ENCODE results near the gene SIL1.
"Not testable (repeated sequence)": the region's sequence is repeated elsewhere in the genome, so short reads cannot be mapped to it uniquely, and the experiment has no call there.

Gene SIL1

DNA sequence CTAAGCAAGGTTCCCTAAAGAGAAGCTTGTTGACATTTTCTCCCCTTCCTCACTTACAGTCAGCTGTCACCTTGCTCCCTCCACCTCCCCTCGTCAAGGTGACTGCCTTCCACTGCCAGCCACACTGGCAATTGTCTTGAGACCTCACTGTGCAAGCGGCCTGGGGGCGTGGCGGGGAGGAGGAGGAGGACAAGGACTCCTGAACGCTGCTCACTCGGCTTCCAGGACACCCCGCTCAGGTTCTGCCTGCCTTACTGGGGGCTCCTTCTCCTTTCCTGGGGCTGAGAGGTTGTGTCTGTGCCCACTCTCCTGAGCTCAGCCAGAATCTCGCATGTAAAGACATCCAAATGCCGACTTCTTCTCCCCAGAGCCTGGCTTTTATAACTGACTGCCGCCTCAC is 262.7 kb downstream of the SIL1 start:
- no peak for DNase-seq

- no peak for DNase-seq
These were observed 263.2 kb downstream of the SIL1 start for GRCh38 chr5:138934971-138935370.

DNA sequence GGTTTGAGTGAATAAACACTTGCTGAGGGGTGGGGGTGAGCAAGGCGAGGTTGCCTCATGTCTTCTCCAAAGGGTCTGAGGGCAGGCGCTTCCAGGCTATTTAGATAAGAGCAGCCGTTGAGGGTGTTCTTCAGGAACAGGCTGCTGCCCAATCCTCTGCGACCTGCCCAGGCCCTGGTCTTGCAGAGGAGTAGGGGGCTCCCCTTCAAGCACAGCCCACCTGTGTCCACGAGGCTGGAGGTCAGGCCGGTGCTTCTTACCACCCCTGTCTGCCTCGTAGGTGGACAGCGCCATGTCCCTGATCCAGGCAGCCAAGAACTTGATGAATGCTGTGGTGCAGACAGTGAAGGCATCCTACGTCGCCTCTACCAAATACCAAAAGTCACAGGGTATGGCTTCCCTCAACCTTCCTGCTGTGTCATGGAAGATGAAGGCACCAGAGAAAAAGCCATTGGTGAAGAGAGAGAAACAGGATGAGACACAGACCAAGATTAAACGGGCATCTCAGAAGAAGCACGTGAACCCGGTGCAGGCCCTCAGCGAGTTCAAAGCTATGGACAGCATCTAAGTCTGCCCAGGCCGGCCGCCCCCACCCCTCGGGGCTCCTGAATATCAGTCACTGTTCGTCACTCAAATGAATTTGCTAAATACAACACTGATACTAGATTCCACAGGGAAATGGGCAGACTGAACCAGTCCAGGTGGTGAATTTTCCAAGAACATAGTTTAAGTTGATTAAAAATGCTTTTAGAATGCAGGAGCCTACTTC is 264.5 kb downstream of the SIL1 start:
- DNase-seq, result no peak

GRCh38 chr5:138932171-138932810 is 265.9 kb downstream of the SIL1 start:
- no peak for DNase-seq

- DNase-seq, result no peak
These were observed 267.6 kb downstream of the SIL1 start for GRCh38 chr5:138930371-138931097.

DNA sequence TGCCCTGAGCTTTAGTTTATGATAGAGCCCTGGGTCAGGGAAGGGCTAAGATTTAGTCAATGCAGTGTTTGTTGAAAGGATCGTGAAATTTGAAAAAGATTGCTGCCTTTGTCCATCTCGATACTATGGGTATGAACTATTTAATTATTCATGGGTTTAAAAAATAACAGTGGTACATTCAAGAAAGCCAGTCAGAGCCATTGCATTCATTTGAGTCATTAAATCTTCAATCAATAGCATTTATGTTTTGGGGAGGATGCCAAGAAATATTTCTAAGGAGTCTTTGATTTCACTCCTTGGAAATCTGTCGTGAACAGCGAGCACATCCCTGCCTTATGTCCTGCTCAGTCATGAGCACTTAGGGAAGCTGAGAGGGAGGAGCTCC is 268.6 kb downstream of the SIL1 start:
- no peak for DNase-seq

DNA sequence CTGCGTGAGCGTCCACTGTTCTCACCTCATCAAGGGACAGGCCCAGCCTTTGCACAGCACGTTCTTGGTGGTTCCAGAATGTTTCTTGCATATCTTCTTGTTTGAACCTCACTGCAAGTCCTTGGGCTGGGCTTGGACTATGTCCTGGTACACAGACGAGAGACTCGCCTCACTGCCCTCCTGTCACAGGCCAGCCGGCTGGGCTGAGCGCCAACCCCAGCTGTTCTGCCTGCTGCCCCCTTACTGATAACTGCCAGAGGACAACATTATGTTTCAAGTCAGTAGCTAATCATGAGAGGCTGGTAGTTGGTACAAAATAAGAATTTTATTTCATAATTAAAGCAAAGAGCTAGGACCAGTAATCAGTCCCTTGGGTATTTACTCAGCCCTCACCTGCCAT is 270.2 kb downstream of the SIL1 start:
- DNase-seq, result no peak

DNA sequence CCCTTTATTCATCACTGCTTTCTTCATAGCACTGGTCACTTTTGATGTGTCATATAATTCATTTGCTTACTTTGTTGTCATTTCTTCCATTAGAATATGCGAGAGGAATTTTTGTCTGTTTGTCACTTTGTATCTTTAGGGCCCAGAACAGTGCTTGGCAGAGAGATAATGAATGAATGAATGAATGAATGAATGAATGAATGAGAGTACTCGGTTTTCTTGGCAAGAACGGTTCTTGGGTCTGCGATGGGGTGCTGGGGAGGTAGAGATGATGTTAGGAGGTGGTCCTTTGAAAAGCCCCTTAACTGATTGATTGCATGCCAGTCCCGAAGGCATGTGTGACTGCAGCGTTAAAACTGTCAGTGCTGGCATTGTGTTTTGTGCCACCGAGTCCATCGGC is 270.6 kb downstream of the SIL1 start:
- no peak for DNase-seq

GRCh38 chr5:138926688-138927448 is 271.3 kb downstream of the SIL1 start:
- DNase-seq, result no peak

DNA sequence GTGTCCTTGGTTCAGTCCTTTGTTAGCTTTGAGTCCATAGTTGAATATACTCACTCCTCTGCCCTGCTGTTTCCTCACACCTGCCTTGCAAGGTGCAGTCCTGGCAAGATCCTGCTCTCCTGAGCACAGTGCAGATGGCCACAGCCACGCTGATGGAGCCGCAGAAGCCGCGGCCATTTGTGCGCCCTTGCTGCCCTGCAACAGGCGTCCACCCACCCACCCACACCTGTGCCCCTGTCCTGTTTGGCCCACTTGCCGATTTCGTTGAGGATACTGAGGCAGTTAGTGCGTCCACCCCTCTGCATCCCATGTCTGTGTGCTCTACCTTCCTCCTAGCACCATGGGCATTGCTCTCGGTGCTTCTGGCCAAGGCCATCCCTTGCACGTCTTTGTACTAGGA is 271.9 kb downstream of the SIL1 start:
- no peak for DNase-seq

GRCh38 chr5:138925090-138925635 is 273.0 kb downstream of the SIL1 start:
- no peak for DNase-seq

- DNase-seq, result no peak
These were observed 275.7 kb downstream of the SIL1 start for GRCh38 chr5:138922494-138922893.

GRCh38 chr5:138921362-138921761 is 276.8 kb downstream of the SIL1 start:
- not testable (repeated sequence) for DNase-seq

- no peak for DNase-seq
These were observed 278.0 kb downstream of the SIL1 start for GRCh38 chr5:138920181-138920580.

DNA sequence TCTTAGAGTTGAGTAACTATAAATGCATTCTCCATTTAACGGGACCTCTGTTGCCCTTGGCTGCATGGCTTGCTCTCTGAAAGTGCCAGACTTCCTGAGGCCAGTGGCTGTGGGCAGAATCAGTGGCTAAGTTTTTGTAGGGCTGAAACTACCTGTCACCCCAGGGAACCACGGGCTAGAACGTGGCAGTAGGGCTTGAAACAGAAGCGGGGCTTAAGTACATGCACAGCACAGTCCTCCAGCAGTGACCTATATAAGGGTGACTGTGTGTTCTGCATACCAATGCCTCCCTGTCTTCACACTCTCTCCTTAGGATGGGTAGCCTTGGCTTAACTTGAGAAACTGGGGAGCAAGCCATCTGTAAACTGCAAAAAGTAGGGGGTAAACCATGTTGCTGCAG is 279.5 kb downstream of the SIL1 start:
- no peak for DNase-seq

DNA sequence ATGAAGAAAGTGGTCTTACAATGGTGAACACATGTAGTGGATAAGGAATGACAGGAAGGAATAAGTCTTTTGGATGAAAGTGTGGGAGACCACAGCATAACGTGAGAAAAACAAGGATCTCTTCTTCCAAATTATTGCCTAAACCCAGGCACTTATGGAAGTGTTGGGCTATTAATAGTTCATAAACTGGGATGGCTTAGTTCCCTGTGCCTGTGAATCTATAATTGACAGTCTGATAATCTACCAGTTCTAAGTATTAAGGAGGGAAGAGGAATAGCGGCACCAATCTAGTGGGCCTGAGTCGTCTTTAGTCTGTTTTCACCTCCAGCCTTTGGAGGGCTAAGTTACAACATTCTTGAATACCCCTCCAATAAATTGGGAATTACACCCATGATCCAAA is 283.8 kb downstream of the SIL1 start:
- DNase-seq, result no peak

DNA sequence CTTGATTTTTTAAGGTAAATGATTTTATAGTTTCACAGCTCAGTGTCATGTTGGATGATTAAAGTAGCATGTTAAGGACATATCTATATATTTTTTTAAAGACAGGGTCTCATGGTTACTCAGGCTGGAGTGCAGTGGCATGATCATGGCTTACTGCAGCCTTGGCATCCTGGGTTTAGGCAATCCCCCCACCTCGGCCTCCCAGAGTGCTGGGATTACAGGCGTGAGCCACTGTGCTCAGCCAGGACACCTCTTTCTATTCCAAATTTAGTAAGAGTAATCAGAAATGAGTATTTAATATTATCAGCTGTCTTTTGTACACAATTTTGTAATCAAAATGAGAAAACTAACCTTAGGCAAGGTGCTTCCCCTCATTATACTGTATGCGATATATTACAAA is 284.4 kb downstream of the SIL1 start:
- no peak for DNase-seq

DNA sequence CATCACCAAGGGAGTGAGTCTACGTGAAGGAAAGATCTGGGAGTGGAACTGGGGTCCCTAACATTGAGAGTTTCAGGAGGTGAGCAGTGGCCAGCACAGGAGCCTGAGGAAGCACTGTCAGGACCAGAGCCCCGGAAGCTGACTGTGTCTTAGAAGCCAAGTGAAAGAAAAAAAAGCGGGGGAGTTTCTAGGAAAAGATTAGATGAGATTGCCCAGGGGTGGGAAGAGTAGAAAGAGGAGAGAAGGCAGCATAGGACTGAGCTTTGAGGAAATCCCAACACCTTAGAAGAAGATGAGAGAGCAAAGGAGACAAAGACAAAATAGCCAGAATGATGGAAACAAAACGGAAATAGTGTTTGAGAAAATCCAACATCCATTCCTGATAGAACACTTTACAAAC is 286.1 kb downstream of the SIL1 start:
- DNase-seq, result no peak

GRCh38 chr5:138911441-138911840 is 286.7 kb downstream of the SIL1 start:
- no peak for DNase-seq

- no peak for DNase-seq
These were observed 287.5 kb downstream of the SIL1 start for GRCh38 chr5:138910546-138911185.

- no peak for DNase-seq
These were observed 288.4 kb downstream of the SIL1 start for GRCh38 chr5:138909734-138910133.

GRCh38 chr5:138905541-138905940 is 292.6 kb downstream of the SIL1 start:
- DNase-seq, result no peak

Measured in CD4-positive, alpha-beta T cell treated with Interleukin-4 for 1 hour (primary cell).